Motor neuron (in vitro differentiated cells): ENCODE data around the gene ZNF236. TPM values are rescaled to one million over a fixed set of nuclear protein-coding genes. Genes with fewer than 3 reads are reported as not detected.

Source experiments
- ATAC-seq, 8 experiments: fragments of 200-7000 bp; cut with Tn5 transposase; replicated peaks in 6 of 8; 2 replicates each; pipeline ENCODE4 v1.8.0; 2021; ENCODE audit warnings: mild to moderate bottlenecking in 8 of 8, moderate library complexity in 8 of 8
- H3K27ac ChIP-seq, 2 donors: fragments of 250-450 bp; sonication (Bioruptor Pico); 2 replicates each; pipeline ENCODE4 v1.9.0; 2021; ENCODE audit warnings: antibody characterized with exemption in 2 of 2, mild to moderate bottlenecking in 2 of 2, moderate library complexity in 1 of 2
- H3K4me1 ChIP-seq, 2 donors: fragments of 250-450 bp; sonication (Bioruptor Pico); replicated peaks in 1 of 2; 2 replicates each; pipeline ENCODE4 v1.6.1; 2021; ENCODE audit warnings: antibody characterized with exemption in 2 of 2, mild to moderate bottlenecking in 2 of 2, moderate library complexity in 1 of 2
- H3K4me3 ChIP-seq, 5 donors: fragments of 250-450 bp; sonication (Bioruptor Pico); 2 replicates each; pipeline ENCODE4 v1.9.0; 2021; ENCODE audit warnings: antibody characterized with exemption in 5 of 5, mild to moderate bottlenecking in 5 of 5, moderate library complexity in 4 of 5
- WGBS, 10 experiments: fragments of 450-650 bp; shearing (Covaris generic); methylation state at CpG; one replicate each; pipeline ENCODE4 v1.0.0; 2022; 5-methylcytosine and 5-hydroxymethylcytosine counted together
- in situ Hi-C, 9 experiments: fragments of 400-800 bp; cut with MboI; loops; one replicate each; pipeline ENCODE4 v1.15.0; 2021; ENCODE audit warnings: low sequenced_read_pairs in 9 of 9, low pct_unique_long_range_greater_than_20kb in 2 of 9; ENCODE audit not compliant: unreplicated experiment in 9 of 9
- total RNA-seq, 8 experiments: library from RNA; unstranded; fragments of 300-600 nt; gene quantifications; 2 replicates each; pipeline versions ENCODE4 v1.2.3 to v1.2.4, GENCODE V29; 2022

ZNF236 gene
- total RNA-seq, 8 experiments from 2014 or later: 4.2 to 18.7 (median 11.0) TPM

DNA sequence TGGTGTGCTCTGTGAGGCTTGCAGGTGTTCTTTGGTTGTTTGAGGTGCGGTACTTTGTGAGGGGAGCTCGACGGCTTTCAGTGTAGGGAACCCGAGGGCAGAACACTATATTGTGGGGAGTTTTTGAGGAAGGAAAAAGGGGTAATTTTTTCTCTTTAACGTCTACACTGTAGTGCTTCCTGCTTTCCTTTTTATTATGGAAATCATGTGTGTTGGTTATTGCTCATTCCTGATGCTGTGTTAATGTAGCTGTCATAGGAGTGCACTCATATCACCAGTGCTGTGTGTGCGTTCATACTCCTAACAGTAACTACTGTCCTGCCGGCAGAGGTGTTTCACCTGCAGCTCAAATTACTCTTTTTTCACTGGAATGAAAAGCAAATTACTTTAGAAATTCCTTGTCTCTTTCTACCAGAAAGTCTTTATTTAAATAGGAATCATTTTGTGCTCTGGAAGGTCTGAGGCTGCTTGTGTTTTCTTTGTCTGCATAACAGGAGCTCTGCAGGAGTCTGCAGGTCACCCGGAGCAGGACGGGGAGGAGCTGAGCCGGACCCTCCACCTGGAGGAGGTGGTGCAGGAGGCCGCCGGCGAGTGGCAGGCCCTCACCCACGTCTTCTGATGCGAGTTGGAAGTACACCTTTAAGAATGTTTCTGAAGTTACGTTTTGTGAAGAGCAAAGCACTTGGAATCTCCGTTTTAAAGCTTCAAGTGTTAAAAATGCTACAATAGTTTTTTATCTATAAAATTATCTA lies 145.5 kb downstream of the ZNF236 start:
- in situ Hi-C loops: no loop called here
- ATAC-seq: no peak
- H3K27ac ChIP-seq: no peak overlapping the region
- no peak overlapping the region for H3K4me3 ChIP-seq
- H3K4me1 ChIP-seq: no peaks in the 10 kb centered on the region
- 0 to 76% (median 51%) methylated on average over 1 to 11 of the region's 17 CpGs for WGBS, 10 experiments

DNA sequence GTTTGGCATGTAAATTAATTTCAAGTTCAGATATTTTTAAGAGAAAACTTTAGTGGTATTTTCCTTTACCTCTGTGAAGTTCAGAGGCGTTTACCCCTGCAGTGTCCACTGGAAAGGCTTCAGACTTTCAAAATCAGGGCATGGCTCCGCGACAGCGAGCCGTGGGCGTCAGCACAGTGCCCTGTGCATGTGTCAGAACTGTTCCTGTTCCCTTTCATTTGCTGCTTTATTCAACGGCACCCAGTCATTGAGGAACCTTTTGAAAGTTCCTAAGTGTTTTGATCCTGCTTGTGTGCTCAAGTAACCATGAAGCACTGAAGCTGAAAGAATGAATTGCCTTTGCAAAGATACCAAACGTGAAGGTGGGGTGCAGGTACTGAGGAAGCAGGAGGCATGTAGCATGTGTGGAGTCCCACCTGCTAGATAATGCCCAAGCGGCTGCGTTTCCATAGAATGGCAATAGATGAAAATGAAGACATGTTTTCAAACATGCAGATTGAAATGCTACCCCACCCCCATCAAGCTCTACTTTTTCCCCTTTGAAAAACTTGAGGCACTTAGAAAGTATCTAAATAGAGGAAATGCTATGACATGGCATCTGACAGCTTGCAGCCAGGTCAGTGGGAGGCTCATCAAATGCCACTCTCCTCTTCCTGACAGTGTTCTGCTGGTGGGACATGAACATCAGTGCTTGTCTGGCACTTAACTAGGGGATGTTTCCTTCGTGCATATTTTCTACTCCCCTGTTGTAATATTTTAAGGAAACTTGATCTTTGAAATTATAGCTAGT lies 148.6 kb downstream of the ZNF236 start:
- in situ Hi-C loops: no loop called here
- no peak overlapping the region for H3K4me3 ChIP-seq
- peaks cover 8 to 9% of the 10 kb centered on the region in 2 donors for H3K4me1 ChIP-seq
- WGBS, 10 experiments: 30 to 100% (median 80%) methylated on average over 1 to 10 of the region's 11 CpGs
- no peak overlapping the region for H3K27ac ChIP-seq
- ATAC-seq: no peak

- Histone ChIP-seq H3K27ac (no peak overlapping the region), H3K4me3 (no peak overlapping the region), H3K4me1 (peaks cover 9 to 10% of the 10 kb centered on the region in 2 donors)
- 35 to 100% (median 87%) methylated on average over 1 to 5 of the region's 6 CpGs; no CpG with 5 or more reads in 2 of the 10 experiments for WGBS, 10 experiments
- no peak for ATAC-seq
- in situ Hi-C loops: no loop called here
Measured at GRCh38 chr18:76972241-76972640, 149.9 kb downstream of the ZNF236 start.

- no peak overlapping the region for H3K27ac ChIP-seq
- H3K4me3 ChIP-seq: no peak overlapping the region
- peaks cover 9 to 14% of the 10 kb centered on the region in 2 donors for H3K4me1 ChIP-seq
- ATAC-seq: peak in 1 of 8 experiments; percentile 23
- WGBS, 10 experiments: 70 to 100% (median 86%) methylated on average over 2 to 13 of the region's 13 CpGs
- in situ Hi-C loops: no loop called here
Measured at GRCh38 chr18:76972846-76973519, 150.6 kb downstream of the ZNF236 start.

DNA sequence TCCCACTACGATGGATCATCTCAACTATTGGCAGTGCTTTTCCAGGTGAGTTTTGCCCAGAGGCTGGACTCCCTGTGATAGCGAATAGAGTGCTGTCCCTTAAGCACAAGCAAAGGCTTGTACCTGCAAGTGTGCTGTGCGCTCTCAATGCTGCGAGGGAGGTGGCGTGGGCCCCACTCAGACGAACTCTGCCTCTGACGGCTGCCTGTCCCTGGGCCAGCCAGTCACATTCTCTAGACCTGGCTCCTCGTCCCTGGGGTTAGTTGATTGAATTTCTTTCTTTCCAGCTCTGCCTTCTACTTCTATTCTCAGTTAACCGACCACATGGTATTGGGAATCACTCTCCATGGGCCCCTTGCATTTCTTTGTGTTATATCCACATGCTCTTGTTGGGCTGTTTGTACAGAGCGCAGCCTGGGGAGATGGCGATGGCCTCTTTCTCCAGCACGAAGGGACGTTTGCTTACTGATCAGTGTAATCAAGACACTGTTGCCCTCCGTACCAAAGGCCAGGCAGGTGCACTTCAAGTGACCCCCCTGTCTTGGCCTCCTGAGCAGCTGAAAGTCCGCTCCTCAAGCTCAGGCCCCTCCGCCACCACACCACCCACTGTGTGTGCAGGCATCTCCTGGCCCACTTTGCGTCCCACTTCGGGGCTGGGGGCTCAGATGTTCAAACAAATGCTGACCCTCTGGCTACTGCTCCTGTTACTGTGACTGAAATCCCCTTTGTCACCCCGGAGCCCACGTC lies 151.3 kb downstream of the ZNF236 start:
- peak in 2 of 8 experiments; percentile 8 to 66 for ATAC-seq
- in situ Hi-C loops: no loop called here
- 80 to 100% (median 88%) methylated on average over 1 to 10 of the region's 20 CpGs for WGBS, 10 experiments

DNA sequence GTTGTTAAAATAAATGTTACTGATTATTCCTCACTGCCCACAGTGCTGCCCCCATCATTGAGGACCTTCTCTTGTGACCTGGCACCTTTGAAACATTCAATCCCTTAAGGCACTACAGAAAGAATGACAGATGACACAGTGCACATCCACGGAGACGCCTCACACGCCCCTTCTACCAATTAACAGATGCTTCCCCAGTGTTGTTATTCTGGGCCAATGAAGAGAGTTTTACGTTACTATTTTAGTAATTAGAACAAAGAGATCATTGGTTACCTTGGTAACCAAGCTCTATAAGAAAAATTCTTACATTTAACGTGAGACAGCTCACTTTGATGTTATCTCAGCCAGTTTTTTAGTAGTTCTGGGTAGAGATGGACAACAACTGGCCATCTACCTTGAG lies 152.0 kb downstream of the ZNF236 start:
- H3K4me1 ChIP-seq: peaks cover 9 to 14% of the 10 kb centered on the region in 2 donors
- H3K4me3 ChIP-seq: no peak overlapping the region
- no peak overlapping the region for H3K27ac ChIP-seq
- ATAC-seq: peak in 1 of 8 experiments; percentile 22
- in situ Hi-C loops: no loop called here
- 43 to 100% (median 83%) methylated on average over 1 to 5 of the region's 5 CpGs; no CpG with 5 or more reads in 2 of the 10 experiments for WGBS, 10 experiments

More for the DNA sequence above, 151.3 kb downstream of the ZNF236 start:
- Histone ChIP-seq H3K27ac (no peak overlapping the region), H3K4me1 (peaks cover 9 to 14% of the 10 kb centered on the region in 2 donors), H3K4me3 (no peak overlapping the region)

GRCh38 chr18:76975577-76976110 lies 153.3 kb downstream of the ZNF236 start:
- 68 to 100% (median 88%) methylated on average over 3 to 8 of the region's 14 CpGs; no CpG with 5 or more reads in 4 of the 10 experiments for WGBS, 10 experiments
- H3K4me3 ChIP-seq: no peak overlapping the region
- H3K27ac ChIP-seq: no peak overlapping the region
- in situ Hi-C loops: no loop called here
- no peak for ATAC-seq
- peaks cover 9 to 14% of the 10 kb centered on the region in 2 donors for H3K4me1 ChIP-seq

GRCh38 chr18:76977108-76977621 lies 154.8 kb downstream of the ZNF236 start:
- ATAC-seq: peak in 2 of 8 experiments; percentile 25 to 30
- Histone ChIP-seq H3K4me3 (no peak overlapping the region), H3K4me1 (peaks cover 9 to 14% of the 10 kb centered on the region in 2 donors), H3K27ac (no peak overlapping the region)
- in situ Hi-C loops: no loop called here
- 80 to 100% (median 95%) methylated on average over 2 to 10 of the region's 14 CpGs; no CpG with 5 or more reads in 4 of the 10 experiments for WGBS, 10 experiments

GRCh38 chr18:76977684-76978232 lies 155.4 kb downstream of the ZNF236 start:
- WGBS, 10 experiments: 0 to 100% (median 75%) methylated on average over 1 to 11 of the region's 11 CpGs; no CpG with 5 or more reads in 1 of the 10 experiments
- ATAC-seq: no peak
- Histone ChIP-seq H3K4me1 (peaks cover 9 to 14% of the 10 kb centered on the region in 2 donors), H3K4me3 (no peak overlapping the region), H3K27ac (no peak overlapping the region)
- in situ Hi-C loops: no loop called here

DNA sequence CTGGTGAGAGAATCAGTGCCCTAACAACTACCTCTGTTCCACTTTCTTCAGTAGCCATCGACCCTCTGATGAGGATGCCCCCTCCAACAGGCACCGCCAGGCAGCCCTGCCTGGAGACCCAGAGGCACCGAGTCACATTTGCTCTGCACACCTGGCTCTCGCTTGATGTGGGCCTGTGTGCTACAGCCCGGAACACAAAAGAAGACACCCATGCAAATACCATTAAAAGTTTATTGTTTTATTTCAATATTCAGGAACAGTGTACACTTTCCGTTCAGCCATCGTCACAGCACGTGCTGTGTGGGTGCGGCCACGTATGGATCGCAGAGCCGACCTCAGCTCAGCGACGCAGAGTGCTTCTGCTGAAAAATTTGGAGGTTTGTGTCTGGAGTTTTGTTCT lies 156.3 kb downstream of the ZNF236 start:
- WGBS, 10 experiments: 80 to 100% (median 95%) methylated on average over 1 to 13 of the region's 14 CpGs; no CpG with 5 or more reads in 1 of the 10 experiments
- peaks cover 11 to 17% of the 10 kb centered on the region in 2 donors for H3K4me1 ChIP-seq
- ATAC-seq: no peak
- in situ Hi-C loops: no loop called here
- H3K27ac ChIP-seq: no peak overlapping the region
- H3K4me3 ChIP-seq: no peak overlapping the region

GRCh38 chr18:76979111-76979751 lies 156.9 kb downstream of the ZNF236 start:
- Histone ChIP-seq H3K4me1 (peaks cover 12 to 17% of the 10 kb centered on the region in 2 donors), H3K4me3 (no peak overlapping the region), H3K27ac (no peak overlapping the region)
- 89 to 96% (median 90%) methylated on average over 4 to 22 of the region's 31 CpGs; no CpG with 5 or more reads in 3 of the 10 experiments for WGBS, 10 experiments
- in situ Hi-C loops: no loop called here
- no peak for ATAC-seq
